Measurements from ENCODE around the gene GORASP2. TPM values are rescaled to one million over a fixed set of nuclear protein-coding genes. Genes with fewer than 3 reads are reported as not detected.

Gene GORASP2
- total RNA-seq = 10 to 100 TPM; 45.8 to 66.1 (median 56.5) TPM

DNA sequence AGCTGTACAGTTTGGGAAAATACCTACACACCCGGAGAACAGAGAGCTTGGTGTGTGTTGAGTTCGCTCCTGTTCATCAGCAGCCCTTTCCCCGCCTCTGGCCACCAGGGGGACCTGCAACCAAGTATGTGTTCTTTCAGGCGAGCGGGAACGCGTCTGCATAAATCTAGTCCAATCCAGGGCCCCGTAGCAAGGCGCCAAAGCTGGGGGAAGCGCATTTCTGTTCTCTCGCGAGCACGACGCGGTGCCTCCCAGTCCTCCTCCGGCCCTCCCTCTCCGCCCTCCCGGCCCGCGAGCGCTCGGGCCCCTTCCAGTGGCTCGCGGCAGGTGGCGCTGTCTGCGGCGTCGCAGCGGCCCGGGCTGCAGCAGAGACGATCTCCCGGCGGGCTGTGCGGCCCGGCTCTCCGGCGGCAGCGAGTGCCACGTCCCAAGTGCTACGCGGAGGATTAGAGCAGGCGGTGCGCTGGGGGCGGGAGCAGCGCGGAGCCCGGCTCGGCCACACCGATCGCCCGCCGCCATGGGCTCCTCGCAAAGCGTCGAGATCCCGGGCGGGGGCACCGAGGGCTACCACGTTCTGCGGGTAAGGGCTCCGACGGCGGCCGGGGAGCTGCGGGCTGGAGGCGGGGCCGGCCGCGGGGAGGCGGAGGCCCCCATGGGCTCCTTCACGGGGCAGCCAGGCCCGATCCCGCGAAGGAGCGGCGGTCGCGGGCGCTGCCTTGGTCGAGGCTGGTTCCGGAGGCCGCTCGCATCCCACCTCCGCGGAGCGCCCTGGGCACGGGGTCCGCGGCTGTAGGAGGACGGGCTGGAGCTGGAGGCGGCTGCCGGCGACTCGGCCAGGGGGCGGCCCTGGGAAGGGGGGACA, at the start of gene GORASP2:
GORASP2 (plus strand) TSS at position 430 of the 862 bp plus-strand sequence; CDS start at position 518, 88 bp downstream.
- Histone ChIP-seq H3K4me3 (peak within 1 kb of the TSS; percentile 71 to 98 (median 82)), H3K4me1 (peaks cover 7 to 50% (median 18%) of the 10 kb centered on the region in 3 donors), H3K27ac (peak within 1 kb of the TSS; percentile 88 to 98 (median 92)), H3K36me3 (no peaks in the 10 kb centered on the region), H3K27me3 (no peaks in the 10 kb centered on the region), H3K9me3 (peaks cover 0 to 3% (median 0%) of the 10 kb centered on the region in 3 donors)
- peak; percentile 98 for DNase-seq
- TF ChIP-seq, protein P1, sequence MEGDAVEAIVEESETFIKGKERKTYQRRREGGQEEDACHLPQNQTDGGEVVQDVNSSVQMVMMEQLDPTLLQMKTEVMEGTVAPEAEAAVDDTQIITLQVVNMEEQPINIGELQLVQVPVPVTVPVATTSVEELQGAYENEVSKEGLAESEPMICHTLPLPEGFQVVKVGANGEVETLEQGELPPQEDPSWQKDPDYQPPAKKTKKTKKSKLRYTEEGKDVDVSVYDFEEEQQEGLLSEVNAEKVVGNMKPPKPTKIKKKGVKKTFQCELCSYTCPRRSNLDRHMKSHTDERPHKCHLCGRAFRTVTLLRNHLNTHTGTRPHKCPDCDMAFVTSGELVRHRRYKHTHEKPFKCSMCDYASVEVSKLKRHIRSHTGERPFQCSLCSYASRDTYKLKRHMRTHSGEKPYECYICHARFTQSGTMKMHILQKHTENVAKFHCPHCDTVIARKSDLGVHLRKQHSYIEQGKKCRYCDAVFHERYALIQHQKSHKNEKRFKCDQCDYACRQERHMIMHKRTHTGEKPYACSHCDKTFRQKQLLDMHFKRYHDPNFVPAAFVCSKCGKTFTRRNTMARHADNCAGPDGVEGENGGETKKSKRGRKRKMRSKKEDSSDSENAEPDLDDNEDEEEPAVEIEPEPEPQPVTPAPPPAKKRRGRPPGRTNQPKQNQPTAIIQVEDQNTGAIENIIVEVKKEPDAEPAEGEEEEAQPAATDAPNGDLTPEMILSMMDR (IDR thresholded peaks at IDR 0.05) = peak; percentile 88 to 99 (median 98)
- peak in 3 of 4 donors; percentile 52 to 92 (median 84) for TF ChIP-seq POLR2A (IDR thresholded peaks at IDR 0.05)
- 0 to 2% methylated on average over 2 to 9 of the region's 95 CpGs for WGBS, 2 donors
- intact Hi-C loops (cut with DNase I) = no loop called here

DNA sequence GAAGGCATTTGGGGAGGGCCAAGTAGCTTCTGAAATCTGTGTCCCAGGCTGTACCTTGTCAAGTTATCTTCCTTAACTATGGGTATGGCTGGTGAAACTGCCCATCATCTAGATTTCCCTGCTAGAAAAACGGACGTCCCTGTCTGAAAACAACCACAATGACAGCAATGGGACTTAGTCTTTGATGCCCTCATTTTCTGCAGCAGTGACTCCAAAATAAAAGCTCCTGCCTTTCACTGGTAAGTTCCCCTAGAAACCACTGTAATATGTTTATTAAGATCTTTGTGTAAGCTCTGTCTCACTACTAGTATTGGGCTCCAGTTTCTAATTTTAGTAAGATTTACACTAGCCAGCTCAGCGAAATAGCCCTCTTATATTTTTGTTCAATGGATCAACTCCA, 47.2 kb upstream of the GORASP2 start:
- H3K36me3 ChIP-seq = no peaks in the 10 kb centered on the region
- H3K27me3 ChIP-seq = no peaks in the 10 kb centered on the region
- DNase-seq = no peak
- no peak overlapping the region for H3K27ac ChIP-seq
- no peaks in the 10 kb centered on the region for H3K4me1 ChIP-seq
- 53 to 64% methylated on average over 3 of the region's 3 CpGs for WGBS, 2 donors
- no peak overlapping the region for H3K4me3 ChIP-seq
- intact Hi-C loops (cut with DNase I) = no loop called here
- TF ChIP-seq, protein P1 (IDR thresholded peaks at IDR 0.05) = no peak
- TF ChIP-seq POLR2A (IDR thresholded peaks at IDR 0.05) = no peak
- H3K9me3 ChIP-seq = no peaks in the 10 kb centered on the region

DNA sequence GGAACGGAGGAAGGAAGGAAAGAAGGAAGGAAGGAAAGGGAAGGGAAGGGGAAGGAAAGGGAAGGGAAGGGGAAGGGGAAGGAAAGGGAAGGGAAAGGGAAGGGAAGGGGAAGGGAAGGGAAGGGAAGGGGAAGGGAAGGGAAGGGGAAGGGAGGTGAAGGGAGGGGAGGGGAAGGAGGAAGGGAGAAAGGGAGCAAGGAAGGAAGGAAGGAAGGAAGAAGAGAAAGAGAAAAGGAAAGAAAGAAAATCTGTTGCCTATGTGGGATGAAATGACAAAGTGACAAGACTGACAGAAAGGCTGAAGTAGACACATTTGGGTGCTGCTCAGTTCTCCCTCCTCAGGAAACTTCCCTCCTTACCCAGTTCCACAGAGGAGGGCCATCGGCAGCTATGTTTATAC, 46.3 kb upstream of the GORASP2 start:
- no peaks in the 10 kb centered on the region for H3K27me3 ChIP-seq
- H3K9me3 ChIP-seq = no peaks in the 10 kb centered on the region
- DNase-seq = no peak
- H3K4me1 ChIP-seq = no peaks in the 10 kb centered on the region
- WGBS, 2 donors = 72 to 86% methylated on average over 2 of the region's 2 CpGs
- no peak for TF ChIP-seq POLR2A (IDR thresholded peaks at IDR 0.05)
- TF ChIP-seq, protein P1 (IDR thresholded peaks at IDR 0.05) = no peak
- no peak overlapping the region for H3K27ac ChIP-seq
- intact Hi-C loops (cut with DNase I) = no loop called here
- H3K4me3 ChIP-seq = no peak overlapping the region
- no peaks in the 10 kb centered on the region for H3K36me3 ChIP-seq

DNA sequence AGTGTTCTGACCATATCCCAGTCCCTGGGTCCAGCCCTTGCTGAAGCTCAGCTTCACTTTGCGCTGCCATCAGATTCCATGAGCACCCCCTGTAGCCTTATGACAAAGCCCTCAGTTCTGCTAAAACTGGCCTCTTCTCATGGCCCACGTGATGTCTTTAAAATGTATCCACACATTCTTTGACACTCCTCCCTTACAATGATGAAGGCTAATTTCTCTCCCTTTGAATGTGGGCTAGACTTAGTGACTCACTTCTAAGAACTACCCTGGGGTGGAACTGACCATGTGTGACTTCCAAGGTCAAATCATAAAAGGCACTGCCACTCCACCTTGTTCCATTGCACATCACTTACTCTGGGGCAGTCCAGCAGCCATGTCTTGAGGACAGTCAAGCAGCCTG, 45.4 kb upstream of the GORASP2 start:
- DNase-seq = no peak
- Histone ChIP-seq H3K27me3 (no peaks in the 10 kb centered on the region), H3K9me3 (no peaks in the 10 kb centered on the region), H3K4me3 (no peak overlapping the region), H3K4me1 (no peaks in the 10 kb centered on the region), H3K36me3 (no peaks in the 10 kb centered on the region), H3K27ac (no peak overlapping the region)
- intact Hi-C loops (cut with DNase I) = no loop called here
- TF ChIP-seq, protein P1 (IDR thresholded peaks at IDR 0.05) = no peak
- TF ChIP-seq POLR2A (IDR thresholded peaks at IDR 0.05) = no peak
- 85 to 91% methylated on average over 2 of the region's 2 CpGs for WGBS, 2 donors

DNA sequence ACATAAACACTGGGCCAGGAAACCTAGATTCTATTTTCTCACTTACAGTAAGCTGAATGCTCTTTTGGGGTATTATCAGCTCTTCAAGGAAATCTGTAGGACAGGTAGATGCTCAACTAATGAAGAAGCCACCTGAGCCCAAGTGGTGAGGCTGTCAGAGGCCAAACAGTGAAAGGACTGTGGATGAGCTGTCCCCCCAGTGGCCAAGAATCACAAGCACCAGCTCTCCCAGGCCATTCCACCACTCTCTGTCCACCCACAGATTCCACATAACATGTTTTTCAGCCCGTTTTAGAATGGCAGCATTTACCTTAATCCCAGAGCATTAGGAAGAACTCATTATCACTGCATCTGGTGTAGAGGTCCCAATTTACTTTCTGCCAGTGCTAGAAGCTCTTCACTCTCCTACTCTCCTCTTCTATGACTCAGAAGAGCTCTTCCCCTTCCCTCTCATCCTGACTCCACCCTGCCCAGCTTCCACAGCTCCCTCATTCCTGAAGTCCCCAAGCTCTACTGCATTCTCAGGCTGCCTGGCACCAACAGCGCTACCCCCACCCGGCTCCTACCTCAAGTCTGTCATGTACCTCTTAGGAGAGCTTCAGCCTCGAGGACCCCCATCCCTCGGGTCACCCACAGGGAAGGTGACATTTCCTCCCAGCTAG, 43.8 kb upstream of the GORASP2 start:
- H3K27me3 ChIP-seq = no peaks in the 10 kb centered on the region
- WGBS, 2 donors = 75 to 80% methylated on average over 5 of the region's 5 CpGs
- intact Hi-C loops (cut with DNase I) = no loop called here
- H3K9me3 ChIP-seq = no peaks in the 10 kb centered on the region
- no peaks in the 10 kb centered on the region for H3K36me3 ChIP-seq
- no peak overlapping the region for H3K4me3 ChIP-seq
- DNase-seq = no peak
- TF ChIP-seq POLR2A (IDR thresholded peaks at IDR 0.05) = no peak
- TF ChIP-seq, protein P1 (IDR thresholded peaks at IDR 0.05) = no peak
- H3K27ac ChIP-seq = no peak overlapping the region
- no peaks in the 10 kb centered on the region for H3K4me1 ChIP-seq
